Kidney (tissue), 14 donors: ENCODE data around the gene DUS1L. TPM values are rescaled to one million over a fixed set of nuclear protein-coding genes. Genes with fewer than 3 reads are reported as not detected.

ENCODE experiments used
- DNase-seq, 5 donors: peaks; one replicate each; pipeline ENCODE4 v3.0.0-alpha.2; 2013 to 2020
- FAIRE-seq: peaks from 2 replicates; lab custom pipeline; 2012; peaks lifted over from hg19 to GRCh38; lab: Jason Lieb, UNC
- H3K27ac ChIP-seq, 2 donors: one replicate each; pipeline ENCODE4 v1.7.0; 2013; ENCODE audit warnings: low read depth in 2 of 2, low read length in 2 of 2, inconsistent platforms in 1 of 2
- H3K27me3 ChIP-seq: one replicate; pipeline ENCODE4 v1.7.1; 2013; ENCODE audit warnings: low read length, inconsistent platforms; ENCODE audit not compliant: control insufficient read depth, insufficient read depth
- H3K36me3 ChIP-seq, 3 donors: one replicate each; pipeline versions ENCODE4 v1.7.0 to v1.7.1; 2013; ENCODE audit warnings: low read length in 3 of 3, control low read depth in 1 of 3, inconsistent platforms in 1 of 3; ENCODE audit not compliant: insufficient read depth in 3 of 3, control insufficient read depth in 2 of 3
- H3K4me1 ChIP-seq, 3 donors: one replicate each; pipeline versions ENCODE4 v1.7.0 to v1.7.1; 2013; ENCODE audit warnings: low read length in 3 of 3, inconsistent platforms in 1 of 3, low read depth in 1 of 3; ENCODE audit not compliant: control insufficient read depth in 2 of 3, insufficient read depth in 2 of 3
- H3K4me3 ChIP-seq, 3 donors: one replicate each; pipeline versions ENCODE4 v1.7.0 to v1.8.1; 2013; ENCODE audit warnings: low read length in 3 of 3, control low read depth in 1 of 3, inconsistent platforms in 1 of 3
- H3K9ac ChIP-seq, 3 donors: one replicate each; pipeline versions ENCODE4 v1.7.0 to v1.7.1; 2013; ENCODE audit warnings: low read length in 3 of 3, control low read depth in 1 of 3, inconsistent platforms in 1 of 3
- H3K9me3 ChIP-seq, 3 donors: one replicate each; pipeline versions ENCODE4 v1.7.0 to v1.7.1; 2013; ENCODE audit warnings: low read length in 3 of 3, control low read depth in 1 of 3, inconsistent platforms in 1 of 3; ENCODE audit not compliant: control insufficient read depth in 2 of 3, insufficient read depth in 1 of 3
- CTCF ChIP-seq: IDR thresholded peaks from 3 replicates; pipeline ENCODE4 v1.5.1; 2012; ENCODE audit warnings: mild to moderate bottlenecking, moderate library complexity, borderline replicate concordance; ENCODE audit not compliant: insufficient read depth; ENCODE audit errors: extremely low read depth
- intact Hi-C: fragments of 100-400 bp; cut with DNase I; formaldehyde crosslinking; loops from one replicate; pipeline ENCODE4 v1.11.1; 2022
- polyA plus RNA-seq: library from polyadenylated mRNA; stranded (reverse); fragments of 350-450 nt; fragmentation: Illumina TruSeq; extraction: RNeasy Lipid Tissue Mini Kit (QIAGEN cat#74804); gene quantifications from one replicate; pipeline ENCODE4 v1.2.3, GENCODE V29; 2014; ENCODE audit warnings: low read depth, low replicate concordance; ENCODE audit not compliant: insufficient read depth
- total RNA-seq: library from RNA; stranded (reverse); fragmentation: NEBNext Ultra II Directional; extraction: Animal tissue kit (Norgen Biotek cat#: 25700); gene quantifications from one replicate; pipeline ENCODE4 v1.2.1, GENCODE V29; 2021
- donor health status: control.
- donor health status: control.
- donor health status: control.
- donor health status: control.
- donor health status: control.
- donor health status: DM: yes; HTN: yes; CAD: no.
- donor health status: Normal renal cell carcinoma (clear cell type).

The DUS1L gene
- total and polyA plus RNA-seq, 2 donors from 2014 or later: 84.8 to 102 TPM

- Histone ChIP-seq H3K9me3 (no peaks in the 10 kb centered on the region), H3K27ac (no peak overlapping the region), H3K4me3 (no peak overlapping the region), H3K36me3 (peaks cover 0 to 21% (median 4%) of the 10 kb centered on the region in 3 donors), H3K9ac (no peak overlapping the region), H3K4me1 (peaks cover 0 to 22% (median 15%) of the 10 kb centered on the region in 3 donors), H3K27me3 (no peaks in the 10 kb centered on the region)
- no peak for TF ChIP-seq CTCF
- intact Hi-C loops: no loop called here
- no peak for FAIRE-seq
- no peak for DNase-seq
Observed at GRCh38 chr17:82062076-82062983, 3.3 kb downstream of the DUS1L start.

GRCh38 chr17:82061047-82061925 is 4.3 kb downstream of the DUS1L start:
- DNase-seq (peak in 1 of 5 donors; percentile 63), FAIRE-seq (no peak)
- Histone ChIP-seq H3K9ac (no peak overlapping the region), H3K9me3 (no peaks in the 10 kb centered on the region), H3K4me3 (no peak overlapping the region), H3K36me3 (peaks cover 0 to 21% (median 5%) of the 10 kb centered on the region in 3 donors), H3K27me3 (no peaks in the 10 kb centered on the region), H3K27ac (no peak overlapping the region), H3K4me1 (peaks cover 0 to 24% (median 14%) of the 10 kb centered on the region in 3 donors)
- TF ChIP-seq CTCF: no peak
- intact Hi-C loops: no loop called here

GRCh38 chr17:82060614-82061013 is 5.0 kb downstream of the DUS1L start:
- DNase-seq: peak in 1 of 5 donors; percentile 68
- H3K4me3 ChIP-seq: no peak overlapping the region
- no peak for TF ChIP-seq CTCF
- no peaks in the 10 kb centered on the region for H3K27me3 ChIP-seq
- peaks cover 0 to 21% (median 5%) of the 10 kb centered on the region in 3 donors for H3K36me3 ChIP-seq
- FAIRE-seq: no peak
- no peaks in the 10 kb centered on the region for H3K9me3 ChIP-seq
- intact Hi-C loops: no loop called here
- H3K4me1 ChIP-seq: peaks cover 0 to 23% (median 9%) of the 10 kb centered on the region in 3 donors
- H3K27ac ChIP-seq: no peak overlapping the region
- H3K9ac ChIP-seq: no peak overlapping the region
